HepG2 (cell line): ENCODE measurements around the gene VEZT. TPM values are rescaled to one million over a fixed set of nuclear protein-coding genes. Genes with fewer than 3 reads are reported as not detected.

ENCODE experiments used
- ATAC-seq: fragments of 200-7000 bp; cut with Tn5 transposase; 3 replicates; pipeline ENCODE4 v1.9.1; 2020; ENCODE audit warnings: mild to moderate bottlenecking, moderate library complexity
- BruUV-seq: library from RNA; stranded (reverse); fragments of 400-500 nt; replicated peaks from 2 replicates; lab custom pipeline; 2021; lab: Mats Ljungman, UMichigan
- CTCF ChIA-PET: fragments of 300-600 bp; formaldehyde crosslinking; extraction: SDS; loops from one replicate; lab custom pipeline; 2021; ENCODE audit warnings: low total read pairs, inconsistent platforms, low intra/inter-chr PET ratio; lab: Yijun Ruan, JAX
- POLR2A ChIA-PET: fragments of 350-600 bp; sonication (Branson Sonifier 250); formaldehyde crosslinking; loops from one replicate; lab custom pipeline; 2020; ENCODE audit warnings: antibody characterized with exemption, inconsistent platforms; lab: Yijun Ruan, JAX
- DNase-seq: peaks from one replicate; pipeline ENCODE4 v3.0.0-alpha.2; 2015; ENCODE audit warnings: low spot score
- FAIRE-seq: peaks from 3 replicates; lab custom pipeline; 2011; peaks lifted over from hg19 to GRCh38; lab: Jason Lieb, UNC
- H2AFZ ChIP-seq: one replicate; pipeline ENCODE4 v1.6.1; 2011; ENCODE audit warnings: low read length, inconsistent platforms
- H3K27ac ChIP-seq: fragments of 300-600 bp; 3 replicates; pipeline ENCODE4 v1.8.0; 2011; ENCODE audit warnings: mixed run types, mild to moderate bottlenecking, mixed read lengths, low read length, inconsistent platforms; ENCODE audit not compliant: insufficient read depth; ENCODE audit errors: extremely low read length
- H3K27me3 ChIP-seq, 2 experiments: fragments of 200-600 bp in 1 of 2; 2 replicates in 1 of 2; 3 replicates in 1 of 2; pipeline versions ENCODE4 v1.6.0 to v1.8.0; 2011; ENCODE audit warnings: low read length in 2 of 2, mild to moderate bottlenecking in 2 of 2, moderate library complexity in 2 of 2, inconsistent platforms in 1 of 2; ENCODE audit not compliant: insufficient read depth in 2 of 2, control insufficient read depth in 1 of 2
- H3K36me3 ChIP-seq, 2 experiments: fragments of 200-600 bp in 1 of 2; replicated peaks in 1 of 2; 2 replicates in 1 of 2; 3 replicates in 1 of 2; pipeline versions ENCODE4 v1.5.1 to v1.8.0; 2011; ENCODE audit warnings: low read length in 2 of 2, inconsistent platforms in 1 of 2; ENCODE audit not compliant: insufficient read depth in 2 of 2, control insufficient read depth in 1 of 2
- H3K4me1 ChIP-seq: 2 replicates; pipeline ENCODE4 v1.5.1; 2012; ENCODE audit warnings: low read length, inconsistent platforms; ENCODE audit not compliant: insufficient read depth
- H3K4me2 ChIP-seq: 2 replicates; pipeline ENCODE4 v1.6.0; 2011; ENCODE audit warnings: low read depth, low read length, inconsistent platforms
- H3K4me3 ChIP-seq, 3 experiments: fragments of 200-600 bp in 1 of 3; sonication (generic), shearing (Covaris generic) in 1 of 3; replicated peaks in 1 of 3; 2 replicates each; pipeline ENCODE4 v1.5.1; 2011 to 2016; ENCODE audit warnings: low read length in 3 of 3, inconsistent platforms in 2 of 3, low read depth in 2 of 3, mild to moderate bottlenecking in 2 of 3, control low read depth in 1 of 3, mixed read lengths in 1 of 3; ENCODE audit not compliant: insufficient read depth in 1 of 3
- H3K79me2 ChIP-seq: one replicate; pipeline ENCODE4 v1.6.1; 2011; ENCODE audit warnings: low read length, inconsistent platforms; ENCODE audit not compliant: insufficient read depth
- H3K9ac ChIP-seq: 2 replicates; pipeline ENCODE4 v1.6.0; 2011; ENCODE audit warnings: mild to moderate bottlenecking, low read depth, low read length, inconsistent platforms; ENCODE audit not compliant: insufficient read depth
- H3K9me3 ChIP-seq: 2 replicates; pipeline ENCODE4 v1.5.1; 2012; ENCODE audit warnings: mild to moderate bottlenecking, low read length
- H4K20me1 ChIP-seq: 2 replicates; pipeline ENCODE4 v1.6.0; 2011; ENCODE audit warnings: inconsistent platforms, mild to moderate bottlenecking, low read length, moderate library complexity; ENCODE audit not compliant: insufficient read depth
- KAT8 ChIP-seq: IDR thresholded peaks from 2 replicates; pipeline ENCODE4 v1.6.1; 2016; ENCODE audit warnings: missing genetic modification reagents, missing compliant biosample characterization
- MYC ChIP-seq: sonication (generic); formaldehyde crosslinking; IDR thresholded peaks from 2 replicates; pipeline ENCODE4 v1.9.0; 2021; ENCODE audit warnings: missing genetic modification reagents, borderline replicate concordance
- RBFOX2 ChIP-seq: fragments of 200-400 bp; formaldehyde crosslinking; IDR thresholded peaks from 2 replicates; pipeline ENCODE4 v1.6.1; 2017; ENCODE audit warnings: low read depth, mild to moderate bottlenecking, low read length
- STAG1 ChIP-seq: sonication (generic); formaldehyde crosslinking; IDR thresholded peaks from 2 replicates; pipeline ENCODE4 v1.4.0; 2020; ENCODE audit warnings: missing genetic modification reagents
- XRCC5 ChIP-seq: fragments of 200-400 bp; formaldehyde crosslinking; optimal IDR thresholded peaks from 2 replicates; pipeline ENCODE3; 2017; ENCODE audit warnings: mild to moderate bottlenecking, low read length
- ZNF280B ChIP-seq: sonication (generic); formaldehyde crosslinking; IDR thresholded peaks from 2 replicates; pipeline ENCODE4 v1.5.0; 2020; ENCODE audit warnings: missing genetic modification reagents, mild to moderate bottlenecking, borderline replicate concordance
- ZNF484 ChIP-seq: sonication (generic); formaldehyde crosslinking; IDR thresholded peaks from 2 replicates; pipeline ENCODE4 v1.5.1; 2020; ENCODE audit warnings: mild to moderate bottlenecking, low read depth, missing genetic modification reagents, borderline replicate concordance
- ZSCAN21 ChIP-seq: sonication (generic); formaldehyde crosslinking; IDR thresholded peaks from 2 replicates; pipeline ENCODE4 v1.8.0; 2022; ENCODE audit warnings: mild to moderate bottlenecking, missing genetic modification reagents, moderate library complexity, borderline replicate concordance
- WGBS: methylation state at CpG from one replicate; pipeline ENCODE4 v1.1.6; 2017; ENCODE audit warnings: low lambda C conversion rate; 5-methylcytosine and 5-hydroxymethylcytosine counted together
- in situ Hi-C: cut with HindIII; loops from 2 replicates; pipeline ENCODE4 v1.10.0; 2017; ENCODE audit warnings: low pct_unique_long_range_greater_than_20kb; ENCODE audit not compliant: extremely low pct_ligation_motif_present
- intact Hi-C: fragments of 100-400 bp; cut with micrococcal nuclease; formaldehyde crosslinking; loops from one replicate; pipeline ENCODE4 v1.10.0; 2022; ENCODE audit not compliant: unreplicated experiment
- polyA plus RNA-seq, 8 experiments: library from polyadenylated mRNA; depleted of rRNA in 3 of 8; stranded (reverse) in 7 of 8; unstranded in 1 of 8; fragments of >200 nt; fragmentation: Illumina TruSeq in 4 of 8; extraction: Trizol in 4 of 8; gene quantifications; 2 replicates each; pipeline versions ENCODE4 v1.2.1 to v1.2.3, GENCODE V29; 2011 to 2016; ENCODE audit warnings: low read depth in 4 of 8, missing spikeins in 1 of 8, mixed read lengths in 1 of 8; ENCODE audit not compliant: insufficient read depth in 1 of 8
- total RNA-seq, 5 experiments: library from RNA; depleted of rRNA; stranded (reverse); fragments of >200 nt; fragmentation: Illumina TruSeq; extraction: Trizol; gene quantifications; 2 replicates each; pipeline ENCODE4 v1.2.3, GENCODE V29; 2016; ENCODE audit warnings: low read depth in 1 of 5
- TF ChIP-seq, protein P1 (sequence below): IDR thresholded peaks from 2 replicates; pipeline ENCODE4 v1.6.1; 2016; ENCODE audit warnings: mild to moderate bottlenecking, missing biosample characterization, missing genetic modification reagents
- TF ChIP-seq, protein P2 (sequence below), 2 experiments: sonication (generic) in 1 of 2; formaldehyde crosslinking in 1 of 2; IDR thresholded peaks; 2 replicates each; pipeline versions ENCODE4 v1.6.1 to v1.9.0; 2014 to 2022; ENCODE audit warnings: antibody characterized with exemption in 1 of 2, borderline replicate concordance in 1 of 2, inconsistent platforms in 1 of 2, low read depth in 1 of 2, missing genetic modification reagents in 1 of 2

Gene VEZT
- total and polyA plus RNA-seq, 2 of the 13 experiments (the other 11 are each of a cell fraction or from before 2014, with no cell fraction given): 35.5 to 51.6 TPM

- H3K36me3 ChIP-seq: peaks cover 6 to 27% of the 10 kb centered on the region in 2 experiments
- peak; percentile 3 for DNase-seq
- no peak for TF ChIP-seq RBFOX2
- no peaks in the 10 kb centered on the region for H3K4me1 ChIP-seq
- H3K4me3 ChIP-seq: no peak overlapping the region
- CTCF ChIA-PET: no interaction called here
- H3K9ac ChIP-seq: no peak overlapping the region
- H3K4me2 ChIP-seq: no peak overlapping the region
- H2AFZ ChIP-seq: no peak overlapping the region
- no TSS peak for BruUV-seq
- no peak; the same call in 2 of the 3 replicates for ATAC-seq
- no peaks in the 10 kb centered on the region for H3K79me2 ChIP-seq
- H4K20me1 ChIP-seq: no peaks in the 10 kb centered on the region
- no peaks in the 10 kb centered on the region for H3K27me3 ChIP-seq
- in situ Hi-C loops: no loop called here
- intact Hi-C loops: no loop called here
- H3K9me3 ChIP-seq: no peaks in the 10 kb centered on the region
- WGBS: 97% methylated on average over 4 of the region's 4 CpGs
- H3K27ac ChIP-seq: no peak overlapping the region
- FAIRE-seq: no peak
- POLR2A ChIA-PET: no interaction called here
Observed at GRCh38 chr12:95279856-95280255, 62.2 kb downstream of the VEZT start.

- BruUV-seq: no TSS peak
- in situ Hi-C loops (no loop called here), intact Hi-C loops (no loop called here)
- ChIA-PET CTCF (no interaction called here), POLR2A (no interaction called here)
- Histone ChIP-seq H4K20me1 (no peaks in the 10 kb centered on the region), H3K9me3 (no peaks in the 10 kb centered on the region), H3K79me2 (no peaks in the 10 kb centered on the region), H3K27ac (no peak overlapping the region), H3K9ac (no peak overlapping the region), H3K4me3 (no peak overlapping the region), H2AFZ (no peak overlapping the region), H3K27me3 (no peaks in the 10 kb centered on the region), H3K4me2 (no peak overlapping the region), H3K4me1 (no peaks in the 10 kb centered on the region), H3K36me3 (peaks cover 6 to 23% of the 10 kb centered on the region in 2 experiments)
- DNase-seq: no peak
- FAIRE-seq: no peak
- no peak for ATAC-seq
- WGBS: 97% methylated on average over 6 of the region's 6 CpGs
- TF ChIP-seq, protein P1, sequence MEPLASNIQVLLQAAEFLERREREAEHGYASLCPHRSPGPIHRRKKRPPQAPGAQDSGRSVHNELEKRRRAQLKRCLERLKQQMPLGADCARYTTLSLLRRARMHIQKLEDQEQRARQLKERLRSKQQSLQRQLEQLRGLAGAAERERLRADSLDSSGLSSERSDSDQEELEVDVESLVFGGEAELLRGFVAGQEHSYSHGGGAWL (CRISPR knock-in tag): no peak
- TF ChIP-seq, protein P2, sequence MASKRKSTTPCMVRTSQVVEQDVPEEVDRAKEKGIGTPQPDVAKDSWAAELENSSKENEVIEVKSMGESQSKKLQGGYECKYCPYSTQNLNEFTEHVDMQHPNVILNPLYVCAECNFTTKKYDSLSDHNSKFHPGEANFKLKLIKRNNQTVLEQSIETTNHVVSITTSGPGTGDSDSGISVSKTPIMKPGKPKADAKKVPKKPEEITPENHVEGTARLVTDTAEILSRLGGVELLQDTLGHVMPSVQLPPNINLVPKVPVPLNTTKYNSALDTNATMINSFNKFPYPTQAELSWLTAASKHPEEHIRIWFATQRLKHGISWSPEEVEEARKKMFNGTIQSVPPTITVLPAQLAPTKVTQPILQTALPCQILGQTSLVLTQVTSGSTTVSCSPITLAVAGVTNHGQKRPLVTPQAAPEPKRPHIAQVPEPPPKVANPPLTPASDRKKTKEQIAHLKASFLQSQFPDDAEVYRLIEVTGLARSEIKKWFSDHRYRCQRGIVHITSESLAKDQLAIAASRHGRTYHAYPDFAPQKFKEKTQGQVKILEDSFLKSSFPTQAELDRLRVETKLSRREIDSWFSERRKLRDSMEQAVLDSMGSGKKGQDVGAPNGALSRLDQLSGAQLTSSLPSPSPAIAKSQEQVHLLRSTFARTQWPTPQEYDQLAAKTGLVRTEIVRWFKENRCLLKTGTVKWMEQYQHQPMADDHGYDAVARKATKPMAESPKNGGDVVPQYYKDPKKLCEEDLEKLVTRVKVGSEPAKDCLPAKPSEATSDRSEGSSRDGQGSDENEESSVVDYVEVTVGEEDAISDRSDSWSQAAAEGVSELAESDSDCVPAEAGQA (IDR thresholded peaks at IDR 0.05; ENCODE audit: low read depth): no peak
- TF ChIP-seq, protein P2 (CRISPR knock-in tag; IDR thresholded peaks at IDR 0.05; ENCODE audit: borderline replicate concordance): no peak
- no peak for TF ChIP-seq MYC (CRISPR knock-in tag)
- TF ChIP-seq STAG1 (CRISPR knock-in tag): no peak
- TF ChIP-seq ZNF484 (CRISPR knock-in tag): no peak
- no peak for TF ChIP-seq XRCC5
- no peak for TF ChIP-seq KAT8
- no peak for TF ChIP-seq ZNF280B (CRISPR knock-in tag)
- no peak for TF ChIP-seq ZSCAN21 (CRISPR knock-in tag)
Observed at GRCh38 chr12:95282266-95282665, 64.7 kb downstream of the VEZT start.
